T-helper 2 cell (primary cell): ENCODE data around the gene HES2.
A peak's percentile ranks its signal among the peaks of the same experiment; 100 is the strongest.
"Not testable (repeated sequence)": the region's sequence is repeated elsewhere in the genome, so short reads cannot be mapped to it uniquely, and the experiment has no call there.

ENCODE experiments used
- DNase-seq, 5 experiments: peaks; one replicate each; pipeline versions ENCODE4 v3.0.0 to v3.0.0-alpha.2; 2012 to 2022

Gene HES2

GRCh38 chr1:6384135-6384534 lies 35.6 kb downstream of the HES2 start:
- no peak for DNase-seq

- no peak for DNase-seq
Measured at GRCh38 chr1:6380037-6380436, 39.7 kb downstream of the HES2 start.

GRCh38 chr1:6378096-6378746 lies 41.5 kb downstream of the HES2 start:
- no peak for DNase-seq

- DNase-seq = no peak
Measured at GRCh38 chr1:6373961-6374720, 45.6 kb downstream of the HES2 start.

- DNase-seq = not testable (repeated sequence)
Measured at GRCh38 chr1:6372236-6372635, 47.5 kb downstream of the HES2 start.

GRCh38 chr1:6370006-6370405 lies 49.7 kb downstream of the HES2 start:
- no peak for DNase-seq

- no peak for DNase-seq
Measured at GRCh38 chr1:6367381-6368012, 52.2 kb downstream of the HES2 start.

- DNase-seq = peak in 3 of 5 experiments; percentile 23 to 89 (median 51)
Measured at GRCh38 chr1:6365047-6365446, 54.7 kb downstream of the HES2 start.

GRCh38 chr1:6363085-6363884 lies 56.4 kb downstream of the HES2 start:
- peak in 1 of 5 experiments; percentile 27 for DNase-seq
